WTC11 (cell line): Measurements from ENCODE around the gene VASN. TPM values are rescaled to one million over a fixed set of nuclear protein-coding genes. Genes with fewer than 3 reads are reported as not detected.
A peak's percentile ranks its signal among the peaks of the same experiment; 100 is the strongest.

Source experiments
- ATAC-seq: fragments of 200-7000 bp; cut with Tn5 transposase; 2 replicates; pipeline ENCODE4 v1.10.0; 2021; ENCODE audit warnings: mild to moderate bottlenecking, moderate library complexity
- CTCF ChIA-PET: fragments of 300-600 bp; sonication (Branson Sonifier 250); formaldehyde crosslinking; loops from one replicate; lab custom pipeline; 2021; ENCODE audit warnings: antibody characterized with exemption; lab: Charles Lee
- POLR2A ChIA-PET: fragments of 350-600 bp; sonication (Branson Sonifier 250); formaldehyde crosslinking; loops from one replicate; lab custom pipeline; 2021; ENCODE audit warnings: antibody characterized with exemption; lab: Charles Lee
- DNase-seq: peaks from one replicate; pipeline ENCODE4 v3.0.0; 2021; ENCODE audit warnings: low spot score
- H3K27ac Mint-ChIP-seq: 2 replicates; pipeline ENCODE4 v1.8.0; 2021; ENCODE audit warnings: mixed read lengths
- H3K27me3 Mint-ChIP-seq: 2 replicates; pipeline ENCODE4 v1.8.0; 2021; ENCODE audit warnings: low read depth, mild to moderate bottlenecking, moderate library complexity, mixed read lengths
- H3K36me3 Mint-ChIP-seq: 2 replicates; pipeline ENCODE4 v1.8.0; 2021; ENCODE audit warnings: mixed read lengths
- H3K4me1 Mint-ChIP-seq: 2 replicates; pipeline ENCODE4 v1.8.0; 2022; ENCODE audit warnings: mixed read lengths
- H3K4me3 Mint-ChIP-seq: 2 replicates; pipeline ENCODE4 v1.8.0; 2021; ENCODE audit warnings: mild to moderate bottlenecking, moderate library complexity, mixed read lengths
- H3K9me3 Mint-ChIP-seq: 2 replicates; pipeline ENCODE4 v1.8.0; 2021; ENCODE audit warnings: mixed read lengths
- CREB1 ChIP-seq: sonication (generic); formaldehyde crosslinking; IDR thresholded peaks from 2 replicates; pipeline ENCODE4 v1.8.0; 2023; ENCODE audit warnings: mild to moderate bottlenecking, missing genetic modification reagents
- ELF4 ChIP-seq: sonication (generic); formaldehyde crosslinking; IDR thresholded peaks from 2 replicates; pipeline ENCODE4 v1.8.1; 2022; ENCODE audit warnings: low read depth, mild to moderate bottlenecking, moderate library complexity, missing genetic modification reagents
- ESRRA ChIP-seq: sonication (generic); formaldehyde crosslinking; IDR thresholded peaks from 2 replicates; pipeline ENCODE4 v1.8.1; 2022; ENCODE audit warnings: mild to moderate bottlenecking, missing genetic modification reagents, borderline replicate concordance
- FOXP1 ChIP-seq: sonication (generic); formaldehyde crosslinking; IDR thresholded peaks from 2 replicates; pipeline ENCODE4 v1.8.0; 2022; ENCODE audit warnings: missing genetic modification reagents, mild to moderate bottlenecking, moderate library complexity, borderline replicate concordance
- GRHL2 ChIP-seq: fragments of 250-450 bp; sonication (Bioruptor Pico); IDR thresholded peaks from 2 replicates; pipeline ENCODE4 v1.8.0; 2022; ENCODE audit warnings: mild to moderate bottlenecking, moderate library complexity; ENCODE audit not compliant: insufficient replicate concordance, severe bottlenecking
- ZNF219 ChIP-seq: sonication (generic); formaldehyde crosslinking; IDR thresholded peaks from 2 replicates; pipeline ENCODE4 v1.8.0; 2023; ENCODE audit warnings: missing genetic modification reagents, mild to moderate bottlenecking, borderline replicate concordance
- total RNA-seq: library from RNA; stranded (reverse); gene quantifications from 3 replicates; pipeline ENCODE4 v1.2.3, GENCODE V29; 2021
- TF ChIP-seq, protein P1 (sequence below): fragments of 250-450 bp; sonication (Bioruptor Pico); IDR thresholded peaks from 2 replicates; pipeline ENCODE4 v1.9.0; 2021; ENCODE audit warnings: mild to moderate bottlenecking, borderline replicate concordance
- TF ChIP-seq, protein P2 (sequence below): sonication (generic); formaldehyde crosslinking; IDR thresholded peaks from 2 replicates; pipeline ENCODE4 v1.8.1; 2023; ENCODE audit warnings: mild to moderate bottlenecking, missing genetic modification reagents, borderline replicate concordance
- TF ChIP-seq, protein P3 (sequence below): sonication (generic); formaldehyde crosslinking; IDR thresholded peaks from 2 replicates; pipeline ENCODE4 v1.8.1; 2022; ENCODE audit warnings: missing genetic modification reagents, borderline replicate concordance
- TF ChIP-seq, protein P4 (sequence below): sonication (generic); formaldehyde crosslinking; IDR thresholded peaks from 2 replicates; pipeline ENCODE4 v1.8.0; 2023; ENCODE audit warnings: missing genetic modification reagents

Gene VASN
- total RNA-seq, 1 experiment from 2014 or later = 8.0 TPM

DNA sequence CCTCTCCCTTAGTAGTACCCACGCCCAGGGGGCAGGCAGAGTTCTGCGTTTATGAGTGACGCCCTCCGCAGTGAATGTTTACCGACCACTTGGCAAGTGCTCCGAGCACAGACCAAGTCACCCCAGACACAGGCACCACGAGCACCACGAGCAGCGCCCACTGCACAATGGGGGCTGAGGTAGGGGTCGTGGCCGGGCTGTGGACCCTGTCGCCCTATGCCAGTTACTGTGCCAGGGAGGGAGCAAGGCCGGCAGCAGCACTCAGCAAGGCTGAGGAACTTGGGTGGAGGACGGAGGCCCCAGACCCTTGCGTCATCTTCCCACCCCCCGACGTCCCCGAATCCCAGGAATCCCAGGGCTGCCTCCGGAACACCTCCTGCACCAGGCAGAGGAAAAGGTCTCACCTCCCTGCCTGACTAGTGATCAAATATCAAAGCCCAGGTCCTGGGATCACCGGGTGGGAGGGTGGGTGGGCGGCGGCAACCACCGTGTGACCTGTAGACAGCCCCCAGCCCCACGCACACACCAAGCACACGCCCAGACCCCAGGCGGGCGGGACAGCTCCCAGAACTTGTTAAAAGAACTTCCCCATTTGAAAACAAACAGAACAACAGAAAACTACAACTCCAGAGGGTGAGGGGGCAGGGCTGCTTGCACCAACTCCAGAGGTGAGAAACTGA is 5.4 kb downstream of the VASN start (continued):
- TF ChIP-seq, protein P1, sequence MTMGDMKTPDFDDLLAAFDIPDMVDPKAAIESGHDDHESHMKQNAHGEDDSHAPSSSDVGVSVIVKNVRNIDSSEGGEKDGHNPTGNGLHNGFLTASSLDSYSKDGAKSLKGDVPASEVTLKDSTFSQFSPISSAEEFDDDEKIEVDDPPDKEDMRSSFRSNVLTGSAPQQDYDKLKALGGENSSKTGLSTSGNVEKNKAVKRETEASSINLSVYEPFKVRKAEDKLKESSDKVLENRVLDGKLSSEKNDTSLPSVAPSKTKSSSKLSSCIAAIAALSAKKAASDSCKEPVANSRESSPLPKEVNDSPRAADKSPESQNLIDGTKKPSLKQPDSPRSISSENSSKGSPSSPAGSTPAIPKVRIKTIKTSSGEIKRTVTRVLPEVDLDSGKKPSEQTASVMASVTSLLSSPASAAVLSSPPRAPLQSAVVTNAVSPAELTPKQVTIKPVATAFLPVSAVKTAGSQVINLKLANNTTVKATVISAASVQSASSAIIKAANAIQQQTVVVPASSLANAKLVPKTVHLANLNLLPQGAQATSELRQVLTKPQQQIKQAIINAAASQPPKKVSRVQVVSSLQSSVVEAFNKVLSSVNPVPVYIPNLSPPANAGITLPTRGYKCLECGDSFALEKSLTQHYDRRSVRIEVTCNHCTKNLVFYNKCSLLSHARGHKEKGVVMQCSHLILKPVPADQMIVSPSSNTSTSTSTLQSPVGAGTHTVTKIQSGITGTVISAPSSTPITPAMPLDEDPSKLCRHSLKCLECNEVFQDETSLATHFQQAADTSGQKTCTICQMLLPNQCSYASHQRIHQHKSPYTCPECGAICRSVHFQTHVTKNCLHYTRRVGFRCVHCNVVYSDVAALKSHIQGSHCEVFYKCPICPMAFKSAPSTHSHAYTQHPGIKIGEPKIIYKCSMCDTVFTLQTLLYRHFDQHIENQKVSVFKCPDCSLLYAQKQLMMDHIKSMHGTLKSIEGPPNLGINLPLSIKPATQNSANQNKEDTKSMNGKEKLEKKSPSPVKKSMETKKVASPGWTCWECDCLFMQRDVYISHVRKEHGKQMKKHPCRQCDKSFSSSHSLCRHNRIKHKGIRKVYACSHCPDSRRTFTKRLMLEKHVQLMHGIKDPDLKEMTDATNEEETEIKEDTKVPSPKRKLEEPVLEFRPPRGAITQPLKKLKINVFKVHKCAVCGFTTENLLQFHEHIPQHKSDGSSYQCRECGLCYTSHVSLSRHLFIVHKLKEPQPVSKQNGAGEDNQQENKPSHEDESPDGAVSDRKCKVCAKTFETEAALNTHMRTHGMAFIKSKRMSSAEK (CRISPR knock-in tag) = no peak
- TF ChIP-seq, protein P2, sequence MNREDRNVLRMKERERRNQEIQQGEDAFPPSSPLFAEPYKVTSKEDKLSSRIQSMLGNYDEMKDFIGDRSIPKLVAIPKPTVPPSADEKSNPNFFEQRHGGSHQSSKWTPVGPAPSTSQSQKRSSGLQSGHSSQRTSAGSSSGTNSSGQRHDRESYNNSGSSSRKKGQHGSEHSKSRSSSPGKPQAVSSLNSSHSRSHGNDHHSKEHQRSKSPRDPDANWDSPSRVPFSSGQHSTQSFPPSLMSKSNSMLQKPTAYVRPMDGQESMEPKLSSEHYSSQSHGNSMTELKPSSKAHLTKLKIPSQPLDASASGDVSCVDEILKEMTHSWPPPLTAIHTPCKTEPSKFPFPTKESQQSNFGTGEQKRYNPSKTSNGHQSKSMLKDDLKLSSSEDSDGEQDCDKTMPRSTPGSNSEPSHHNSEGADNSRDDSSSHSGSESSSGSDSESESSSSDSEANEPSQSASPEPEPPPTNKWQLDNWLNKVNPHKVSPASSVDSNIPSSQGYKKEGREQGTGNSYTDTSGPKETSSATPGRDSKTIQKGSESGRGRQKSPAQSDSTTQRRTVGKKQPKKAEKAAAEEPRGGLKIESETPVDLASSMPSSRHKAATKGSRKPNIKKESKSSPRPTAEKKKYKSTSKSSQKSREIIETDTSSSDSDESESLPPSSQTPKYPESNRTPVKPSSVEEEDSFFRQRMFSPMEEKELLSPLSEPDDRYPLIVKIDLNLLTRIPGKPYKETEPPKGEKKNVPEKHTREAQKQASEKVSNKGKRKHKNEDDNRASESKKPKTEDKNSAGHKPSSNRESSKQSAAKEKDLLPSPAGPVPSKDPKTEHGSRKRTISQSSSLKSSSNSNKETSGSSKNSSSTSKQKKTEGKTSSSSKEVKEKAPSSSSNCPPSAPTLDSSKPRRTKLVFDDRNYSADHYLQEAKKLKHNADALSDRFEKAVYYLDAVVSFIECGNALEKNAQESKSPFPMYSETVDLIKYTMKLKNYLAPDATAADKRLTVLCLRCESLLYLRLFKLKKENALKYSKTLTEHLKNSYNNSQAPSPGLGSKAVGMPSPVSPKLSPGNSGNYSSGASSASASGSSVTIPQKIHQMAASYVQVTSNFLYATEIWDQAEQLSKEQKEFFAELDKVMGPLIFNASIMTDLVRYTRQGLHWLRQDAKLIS (CRISPR knock-in tag) = no peak
- TF ChIP-seq GRHL2 (CRISPR knock-in tag) (no peak), ESRRA (no peak), FOXP1 (no peak)

DNA sequence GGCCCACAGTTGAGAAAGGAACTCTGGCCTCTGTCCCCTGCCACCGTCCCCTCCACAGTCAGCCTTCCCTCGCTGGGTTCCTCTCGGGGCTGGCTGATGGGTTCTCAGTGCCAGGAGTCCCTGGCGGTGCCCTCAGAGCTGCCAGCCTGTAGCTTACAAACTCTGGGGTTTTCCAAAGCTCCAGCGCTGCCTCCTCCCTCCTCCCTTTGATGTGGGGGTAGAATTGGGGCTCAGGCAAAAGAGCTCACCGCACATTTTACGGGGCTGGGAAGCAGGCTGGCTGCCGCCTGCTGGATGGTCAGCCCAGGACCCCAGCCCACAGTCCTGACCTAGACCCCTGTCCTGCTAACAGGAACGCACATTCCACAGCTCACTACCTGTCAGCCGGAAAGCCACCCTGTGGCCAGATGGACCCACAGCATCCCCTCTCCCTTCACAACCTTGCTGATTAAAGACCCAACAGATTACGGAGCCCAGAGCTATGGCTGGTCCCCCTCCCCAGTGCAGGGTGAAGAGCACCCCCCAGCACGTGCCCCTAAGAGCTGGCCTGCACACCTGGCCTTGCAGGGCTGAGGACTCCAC is 6.0 kb downstream of the VASN start:
- H3K4me1 Mint-ChIP-seq = peaks cover 47% of the 10 kb centered on the region
- H3K36me3 Mint-ChIP-seq = no peaks in the 10 kb centered on the region
- no peaks in the 10 kb centered on the region for H3K27me3 Mint-ChIP-seq
- peak overlapping the region; percentile 64 for H3K27ac Mint-ChIP-seq
- no peak for TF ChIP-seq ELF4 (CRISPR knock-in tag)
- TF ChIP-seq, protein P3, sequence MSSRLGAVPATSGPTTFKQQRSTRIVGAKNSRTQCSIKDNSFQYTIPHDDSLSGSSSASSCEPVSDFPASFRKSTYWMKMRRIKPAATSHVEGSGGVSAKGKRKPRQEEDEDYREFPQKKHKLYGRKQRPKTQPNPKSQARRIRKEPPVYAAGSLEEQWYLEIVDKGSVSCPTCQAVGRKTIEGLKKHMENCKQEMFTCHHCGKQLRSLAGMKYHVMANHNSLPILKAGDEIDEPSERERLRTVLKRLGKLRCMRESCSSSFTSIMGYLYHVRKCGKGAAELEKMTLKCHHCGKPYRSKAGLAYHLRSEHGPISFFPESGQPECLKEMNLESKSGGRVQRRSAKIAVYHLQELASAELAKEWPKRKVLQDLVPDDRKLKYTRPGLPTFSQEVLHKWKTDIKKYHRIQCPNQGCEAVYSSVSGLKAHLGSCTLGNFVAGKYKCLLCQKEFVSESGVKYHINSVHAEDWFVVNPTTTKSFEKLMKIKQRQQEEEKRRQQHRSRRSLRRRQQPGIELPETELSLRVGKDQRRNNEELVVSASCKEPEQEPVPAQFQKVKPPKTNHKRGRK (CRISPR knock-in tag) = no peak
- TF ChIP-seq CREB1 (CRISPR knock-in tag) = no peak
- no peak for TF ChIP-seq ZNF219 (CRISPR knock-in tag)
- TF ChIP-seq, protein P4, sequence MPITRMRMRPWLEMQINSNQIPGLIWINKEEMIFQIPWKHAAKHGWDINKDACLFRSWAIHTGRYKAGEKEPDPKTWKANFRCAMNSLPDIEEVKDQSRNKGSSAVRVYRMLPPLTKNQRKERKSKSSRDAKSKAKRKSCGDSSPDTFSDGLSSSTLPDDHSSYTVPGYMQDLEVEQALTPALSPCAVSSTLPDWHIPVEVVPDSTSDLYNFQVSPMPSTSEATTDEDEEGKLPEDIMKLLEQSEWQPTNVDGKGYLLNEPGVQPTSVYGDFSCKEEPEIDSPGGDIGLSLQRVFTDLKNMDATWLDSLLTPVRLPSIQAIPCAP (CRISPR knock-in tag) = no peak
- no peaks in the 10 kb centered on the region for H3K9me3 Mint-ChIP-seq
- peak; percentile 46 for ATAC-seq
- no peak overlapping the region for H3K4me3 Mint-ChIP-seq
- POLR2A ChIA-PET = interaction anchor here (0.5 to 3.4 kb wide), 7 partner anchors 12 to 95 kb away, joined by 3 to 25 read pairs (median 4); no protein-coding TSS in a partner anchor
- no peak for DNase-seq
- CTCF ChIA-PET = interaction anchor here (0.6 to 11.7 kb wide), 28 partner anchors 9 to 285 kb away, joined by 3 to 273 read pairs (median 6); partner anchors contain the start of genes CORO7 and PAM16
